ENCODE data around the gene AGBL3. TPM values are rescaled to one million over a fixed set of nuclear protein-coding genes. Genes with fewer than 3 reads are reported as not detected.
"Not testable (repeated sequence)": the region's sequence is repeated elsewhere in the genome, so short reads cannot be mapped to it uniquely, and the experiment has no call there.

Gene AGBL3
- total and polyA plus RNA-seq, 2 experiments from 2014 or later = 3.2 to 5.6 TPM

- Histone ChIP-seq H3K4me2 (no peak overlapping the region), H3K4me3 (no peak overlapping the region), H3K36me3 (ENCODE audit: insufficient read depth) (peaks cover 23% of the 10 kb centered on the region; the same call in 1 of the 2 replicates), H3K27me3 (ENCODE audit: insufficient read depth) (no peaks in the 10 kb centered on the region), H4K20me1 (replicated peaks; ENCODE audit: insufficient read depth) (no peaks in the 10 kb centered on the region; the same call in none of the 2 replicates), H3K27ac (ENCODE audit: low read depth) (no peak overlapping the region), H3K4me1 (ENCODE audit: insufficient read depth) (no peaks in the 10 kb centered on the region), H3F3A (replicated peaks; ENCODE audit: low read depth) (no peaks in the 10 kb centered on the region), H2AFZ (no peak overlapping the region), H3K79me2 (replicated peaks; ENCODE audit: insufficient read depth) (no peaks in the 10 kb centered on the region), H3K9me2 (ENCODE audit: insufficient read depth) (0 out of 2 replicates have a peak, but pooled peaks cover 2% of the 10 kb centered on the region)
- Mint-ChIP-seq H3K4me3 (no peak overlapping the region), H3K4me1 (no peaks in the 10 kb centered on the region), H3K36me3 (ENCODE audit: low read depth) (peaks cover 21% of the 10 kb centered on the region), H3K27me3 (ENCODE audit: insufficient read depth, low read depth, poor library complexity) (no peaks in the 10 kb centered on the region), H3K27ac (no peak overlapping the region), H3K9me3 (no peaks in the 10 kb centered on the region)
- ATAC-seq (no peak), DNase-seq (ENCODE audit: low spot score) (no peak)
- TF ChIP-seq NANOG (IDR thresholded peaks at IDR 0.05; ENCODE audit: borderline replicate concordance) = no peak
Observed at GRCh38 chr7:134968110-134968509, 18.2 kb upstream of the AGBL3 start.

- H3K27me3 ChIP-seq (ENCODE audit: insufficient read depth); H3K4me1 ChIP-seq (ENCODE audit: insufficient read depth); H3K79me2 ChIP-seq (replicated peaks; ENCODE audit: insufficient read depth); H3K4me3 Mint-ChIP-seq; H3K27ac ChIP-seq (ENCODE audit: low read depth); DNase-seq (ENCODE audit: low spot score); H3K4me1 Mint-ChIP-seq; H3K4me2 ChIP-seq; H3K27ac Mint-ChIP-seq; H3K36me3 ChIP-seq (ENCODE audit: insufficient read depth); ATAC-seq; H2AFZ ChIP-seq; H3K4me3 ChIP-seq; H3F3A ChIP-seq (replicated peaks; ENCODE audit: low read depth); H3K27me3 Mint-ChIP-seq (ENCODE audit: insufficient read depth, low read depth, poor library complexity); H3K36me3 Mint-ChIP-seq (ENCODE audit: low read depth); H3K9me2 ChIP-seq (ENCODE audit: insufficient read depth); H4K20me1 ChIP-seq (replicated peaks; ENCODE audit: insufficient read depth): not testable (repeated sequence)
- H3K9me3 Mint-ChIP-seq = peaks cover 23% of the 10 kb centered on the region
Observed at GRCh38 chr7:134981645-134982044, 4.7 kb upstream of the AGBL3 start.

DNA sequence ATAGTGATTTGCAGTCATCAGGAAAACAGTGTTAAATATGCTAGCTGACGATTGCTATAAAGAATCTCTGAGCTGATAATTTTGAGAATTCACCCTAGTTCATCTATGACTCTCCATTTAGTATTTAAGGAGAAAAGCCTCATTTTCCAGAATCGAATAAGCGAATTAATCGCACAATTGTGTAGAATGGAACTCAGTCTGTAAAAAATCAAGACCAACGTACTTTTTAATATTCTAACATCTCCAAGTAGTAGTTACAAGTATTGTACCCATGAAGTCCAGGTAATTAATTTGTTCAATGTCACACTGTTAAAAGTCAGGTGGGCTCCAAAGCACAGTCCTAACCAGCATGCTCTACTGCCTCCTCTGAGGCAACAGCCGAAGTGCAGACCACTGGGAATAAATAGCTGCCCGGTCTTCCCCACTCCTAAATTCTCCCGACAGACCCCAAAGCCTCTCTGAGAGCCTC lies 380 bp upstream of the AGBL3 start:
- Histone ChIP-seq H3K9me2 (ENCODE audit: insufficient read depth) (no peaks in the 10 kb centered on the region), H3K4me3 (peak overlapping the region; percentile 61), H3K27ac (ENCODE audit: low read depth) (no peak overlapping the region), H3K79me2 (replicated peaks; ENCODE audit: insufficient read depth) (peaks cover 11% of the 10 kb centered on the region), H3K36me3 (ENCODE audit: insufficient read depth) (peaks cover 11% of the 10 kb centered on the region; the same call in 1 of the 2 replicates), H3K27me3 (ENCODE audit: insufficient read depth) (no peaks in the 10 kb centered on the region), H3K4me1 (ENCODE audit: insufficient read depth) (peaks cover 7% of the 10 kb centered on the region; the same call in 1 of the 2 replicates), H4K20me1 (replicated peaks; ENCODE audit: insufficient read depth) (no peaks in the 10 kb centered on the region), H3K4me2 (peak overlapping the region; percentile 87), H2AFZ (no peak overlapping the region; the same call in 1 of the 2 replicates), H3F3A (replicated peaks; ENCODE audit: low read depth) (no peaks in the 10 kb centered on the region)
- Mint-ChIP-seq H3K4me1 (peaks cover 9% of the 10 kb centered on the region; the same call in 2 of the 3 replicates), H3K27me3 (ENCODE audit: insufficient read depth, low read depth, poor library complexity) (peaks cover 4% of the 10 kb centered on the region), H3K4me3 (peak overlapping the region; percentile 95), H3K36me3 (ENCODE audit: low read depth) (peaks cover 6% of the 10 kb centered on the region; the same call in 2 of the 3 replicates), H3K9me3 (no peaks in the 10 kb centered on the region; the same call in 2 of the 3 replicates), H3K27ac (peak overlapping the region; percentile 98)
- TF ChIP-seq NANOG (IDR thresholded peaks at IDR 0.05; ENCODE audit: borderline replicate concordance) = no peak
- no peak for TF ChIP-seq ETS1 (IDR thresholded peaks at IDR 0.05)
- TF ChIP-seq, protein P1, sequence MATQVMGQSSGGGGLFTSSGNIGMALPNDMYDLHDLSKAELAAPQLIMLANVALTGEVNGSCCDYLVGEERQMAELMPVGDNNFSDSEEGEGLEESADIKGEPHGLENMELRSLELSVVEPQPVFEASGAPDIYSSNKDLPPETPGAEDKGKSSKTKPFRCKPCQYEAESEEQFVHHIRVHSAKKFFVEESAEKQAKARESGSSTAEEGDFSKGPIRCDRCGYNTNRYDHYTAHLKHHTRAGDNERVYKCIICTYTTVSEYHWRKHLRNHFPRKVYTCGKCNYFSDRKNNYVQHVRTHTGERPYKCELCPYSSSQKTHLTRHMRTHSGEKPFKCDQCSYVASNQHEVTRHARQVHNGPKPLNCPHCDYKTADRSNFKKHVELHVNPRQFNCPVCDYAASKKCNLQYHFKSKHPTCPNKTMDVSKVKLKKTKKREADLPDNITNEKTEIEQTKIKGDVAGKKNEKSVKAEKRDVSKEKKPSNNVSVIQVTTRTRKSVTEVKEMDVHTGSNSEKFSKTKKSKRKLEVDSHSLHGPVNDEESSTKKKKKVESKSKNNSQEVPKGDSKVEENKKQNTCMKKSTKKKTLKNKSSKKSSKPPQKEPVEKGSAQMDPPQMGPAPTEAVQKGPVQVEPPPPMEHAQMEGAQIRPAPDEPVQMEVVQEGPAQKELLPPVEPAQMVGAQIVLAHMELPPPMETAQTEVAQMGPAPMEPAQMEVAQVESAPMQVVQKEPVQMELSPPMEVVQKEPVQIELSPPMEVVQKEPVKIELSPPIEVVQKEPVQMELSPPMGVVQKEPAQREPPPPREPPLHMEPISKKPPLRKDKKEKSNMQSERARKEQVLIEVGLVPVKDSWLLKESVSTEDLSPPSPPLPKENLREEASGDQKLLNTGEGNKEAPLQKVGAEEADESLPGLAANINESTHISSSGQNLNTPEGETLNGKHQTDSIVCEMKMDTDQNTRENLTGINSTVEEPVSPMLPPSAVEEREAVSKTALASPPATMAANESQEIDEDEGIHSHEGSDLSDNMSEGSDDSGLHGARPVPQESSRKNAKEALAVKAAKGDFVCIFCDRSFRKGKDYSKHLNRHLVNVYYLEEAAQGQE (IDR thresholded peaks at IDR 0.05; ENCODE audit: unreplicated experiment) = no peak
- TF ChIP-seq ZNF114 (CRISPR knock-in tag; IDR thresholded peaks at IDR 0.05) = no peak
- TF ChIP-seq CTCF (conservative IDR thresholded peaks at IDR 0.05; ENCODE audit: low read depth in 2 of 2) = peak in 1 of 2 experiments; percentile 29; a peak in 2 of 4 replicates
- TF ChIP-seq ZNF331 (CRISPR knock-in tag; IDR thresholded peaks at IDR 0.05; ENCODE audit: low read depth) = no peak
- ATAC-seq = no peak
- no peak for DNase-seq (ENCODE audit: low spot score)
